HG02840 (cell line): Measurements from ENCODE around the gene TSPAN32.

ENCODE experiments used
- ATAC-seq: cut with Tn5 transposase; IDR thresholded peaks from one replicate; pipeline ENCODE4 v1.9.1; 2021; ENCODE audit warnings: mild to moderate bottlenecking, moderate library complexity, moderate number of reproducible peaks; ENCODE audit not compliant: unreplicated experiment, low FRiP score

TSPAN32 gene

GRCh38 chr11:2301631-2302305, at the start of gene TSPAN32, which contains the start of gene C11orf21:
TSS of gene TSPAN32 (plus strand) at chr11:2302013. CDS start at chr11:2302150, 137 bp downstream.
TSS of gene C11orf21 (minus strand) at chr11:2301918. CDS start at chr11:2301808, 110 bp downstream.
- ATAC-seq = no peak

DNA sequence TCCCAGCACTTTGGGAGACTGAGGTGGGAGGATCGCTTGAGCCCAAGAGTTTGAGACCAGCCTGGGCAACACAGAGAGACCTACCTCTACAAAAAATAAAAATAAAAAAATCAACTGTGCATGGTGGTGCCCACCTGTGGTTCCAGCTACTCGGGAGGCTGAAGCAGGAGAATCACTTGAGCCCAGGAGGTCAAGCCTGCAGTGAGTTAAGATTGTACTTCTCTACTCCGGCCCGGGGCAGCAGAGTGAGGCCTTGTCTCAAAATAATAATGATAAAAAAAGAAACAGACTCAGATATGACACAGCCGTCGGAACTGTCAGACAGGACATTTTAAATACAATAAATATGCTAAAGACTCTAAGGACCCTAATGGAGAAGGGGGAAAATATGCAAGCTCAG, 49.8 kb upstream of the TSPAN32 start:
- no peak for ATAC-seq

GRCh38 chr11:2256293-2256913, 45.4 kb upstream of the TSPAN32 start:
- ATAC-seq = no peak

- ATAC-seq = no peak
These were observed 44.7 kb upstream of the TSPAN32 start for GRCh38 chr11:2256951-2257700.

DNA sequence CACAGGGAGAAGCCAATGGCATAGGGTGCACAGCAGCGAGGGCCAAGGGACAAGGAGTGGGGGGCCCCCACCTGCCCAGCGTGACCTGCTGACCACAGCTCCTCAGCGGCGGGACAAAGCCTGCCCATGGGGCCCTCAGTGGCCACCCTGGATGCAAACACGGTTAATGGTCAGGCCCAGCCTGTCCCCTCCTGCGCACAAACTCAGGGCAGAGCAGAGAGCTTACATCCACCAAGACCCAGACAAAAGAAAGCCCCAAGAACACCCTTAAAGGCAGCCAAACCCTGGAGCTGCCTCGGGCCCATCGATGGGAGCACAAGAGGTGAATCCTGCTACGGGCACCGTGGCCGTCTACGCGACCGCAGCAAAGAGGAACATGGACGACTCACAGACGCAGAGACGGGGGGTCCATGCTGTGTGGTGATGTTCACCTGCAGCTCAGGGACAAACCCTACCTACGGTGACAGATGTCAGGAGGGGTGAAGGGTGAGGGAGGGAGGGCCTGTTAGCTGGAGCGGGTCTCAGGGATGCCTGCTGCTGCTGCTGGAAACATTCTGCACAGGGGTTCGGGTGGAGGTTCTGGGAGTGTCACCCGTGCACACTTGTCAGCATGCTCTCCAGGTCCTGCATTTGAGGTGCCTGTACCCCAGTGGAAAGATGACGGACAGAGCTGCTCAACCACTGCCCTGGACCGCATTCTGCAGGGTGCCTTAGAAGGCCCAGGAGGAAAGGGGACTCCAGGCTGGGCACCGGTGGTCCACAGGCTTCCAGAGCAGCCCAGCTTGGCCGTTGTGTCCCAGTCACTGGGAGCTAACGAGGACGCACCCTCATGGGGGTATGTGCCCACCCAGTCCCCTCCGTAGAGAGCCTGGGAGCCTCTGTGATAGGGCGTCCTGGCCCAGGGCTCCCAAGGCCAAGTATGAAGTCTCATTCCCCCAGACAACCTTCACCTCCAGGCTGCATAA, 43.0 kb upstream of the TSPAN32 start:
- ATAC-seq = no peak

- ATAC-seq = no peak
These were observed 42.4 kb upstream of the TSPAN32 start for GRCh38 chr11:2259466-2259830.

GRCh38 chr11:2259897-2260451, 41.8 kb upstream of the TSPAN32 start:
- ATAC-seq = no peak

DNA sequence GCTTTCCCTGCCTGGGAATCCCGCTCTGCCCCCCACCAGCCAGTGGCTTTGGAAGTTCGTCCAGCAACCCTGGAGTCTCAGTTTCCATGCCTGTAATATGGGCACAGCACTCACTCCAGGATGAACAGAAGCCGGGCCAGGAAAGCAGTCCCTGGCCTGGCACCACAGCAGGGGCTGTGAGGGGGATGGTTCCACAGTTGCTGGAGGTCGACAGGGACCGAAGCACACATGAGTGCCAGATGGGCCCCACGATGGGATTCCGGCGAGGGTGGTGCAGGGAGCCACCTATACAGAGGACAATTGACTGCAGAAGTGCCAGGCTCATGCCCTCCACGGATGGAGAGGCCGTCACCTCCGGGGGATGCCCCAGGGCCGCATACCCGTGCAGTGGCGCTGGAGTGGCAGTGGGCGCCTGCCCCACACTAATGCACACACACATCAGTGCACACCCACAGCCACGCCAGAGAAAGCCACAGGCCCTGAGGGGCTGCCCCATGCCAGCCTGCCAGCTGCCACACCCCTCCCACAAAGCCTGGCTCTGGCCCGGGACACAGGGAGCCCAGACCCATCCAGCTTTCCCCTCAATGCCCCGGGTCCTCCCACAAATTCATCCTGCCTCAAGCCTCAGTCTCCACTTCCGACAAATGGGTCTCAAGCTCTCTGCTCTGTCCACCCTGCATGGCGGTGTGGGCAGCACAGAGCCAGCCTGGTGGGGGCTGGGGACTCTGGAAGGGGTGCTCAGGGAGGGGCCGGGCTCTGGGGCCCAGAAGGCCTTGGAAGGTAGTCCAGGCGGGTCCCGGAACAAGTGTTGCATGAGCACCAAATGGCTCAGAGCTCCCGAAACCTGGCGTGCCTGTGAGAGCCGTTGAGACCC, 41.1 kb upstream of the TSPAN32 start:
- ATAC-seq = no peak

DNA sequence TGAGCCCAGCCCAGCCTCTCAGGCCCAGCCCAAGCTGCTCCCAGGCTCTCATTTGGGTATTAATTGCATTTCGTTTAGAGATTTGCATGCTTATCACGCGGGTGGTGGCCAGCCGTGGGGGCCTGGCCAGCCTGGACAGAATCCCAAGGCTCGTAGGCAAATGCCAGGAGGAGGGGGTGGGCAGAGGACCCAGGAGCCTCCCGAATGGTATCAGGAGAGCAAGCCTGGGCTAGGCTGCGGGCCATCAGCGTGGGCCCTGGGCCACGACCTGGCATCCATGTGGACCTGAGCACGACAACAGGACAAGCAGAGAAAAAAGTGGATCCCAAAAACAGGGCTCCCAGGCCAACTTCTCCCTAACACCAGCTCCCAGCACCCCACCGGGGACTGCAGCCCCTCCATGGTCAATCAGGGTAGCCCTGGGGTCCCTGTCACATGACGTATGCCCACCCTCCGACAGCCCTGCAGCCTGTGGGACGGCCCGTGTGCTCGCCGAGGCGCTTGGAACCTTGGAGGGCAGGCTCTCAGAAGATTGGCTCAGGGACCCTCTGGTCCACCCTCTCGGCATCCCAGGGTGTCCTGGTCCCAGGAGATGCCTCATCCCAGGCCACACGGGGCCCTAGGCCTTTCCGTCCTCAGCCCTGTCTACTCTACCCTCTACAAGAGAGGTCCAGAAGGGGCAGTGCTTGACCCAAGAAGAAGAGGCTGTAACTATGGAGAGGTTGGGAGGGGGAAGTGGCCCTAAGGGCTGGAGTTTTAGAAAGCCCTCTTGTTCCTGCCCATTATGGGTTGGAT, 40.2 kb upstream of the TSPAN32 start:
- no peak for ATAC-seq

GRCh38 chr11:2262301-2263070, 39.3 kb upstream of the TSPAN32 start:
- no peak for ATAC-seq

GRCh38 chr11:2263071-2263565, 38.7 kb upstream of the TSPAN32 start:
- no peak for ATAC-seq

DNA sequence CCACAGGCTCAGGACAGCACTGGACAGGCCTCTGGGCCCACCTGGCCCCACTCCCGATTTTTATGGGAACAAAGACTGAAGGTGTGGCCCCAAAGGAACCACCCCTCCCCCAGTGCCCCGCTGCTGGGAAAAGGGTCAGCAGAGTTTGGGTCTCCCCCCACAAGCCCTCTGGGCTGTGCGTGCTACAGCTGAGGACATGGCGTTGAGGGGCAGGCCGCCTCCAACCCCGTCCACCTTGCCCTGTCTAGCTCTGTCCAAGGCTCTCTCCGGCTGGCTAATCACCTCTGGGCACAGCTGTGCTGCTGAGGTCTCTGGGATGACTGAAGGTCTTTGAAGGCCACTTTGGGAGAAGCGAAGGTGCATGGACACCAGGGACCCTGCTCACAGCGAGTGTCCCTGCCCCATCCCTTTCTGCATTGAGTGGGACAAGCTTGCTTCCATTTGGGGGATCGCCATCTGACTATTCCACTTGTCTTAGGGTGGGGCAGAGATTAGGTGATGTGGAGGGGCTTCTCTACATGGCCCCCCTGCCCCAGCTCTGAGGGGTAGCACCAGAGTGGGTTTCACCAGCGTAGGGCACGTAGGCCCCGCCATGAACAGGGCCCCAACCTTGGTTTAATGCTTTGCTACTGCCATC, 38.0 kb upstream of the TSPAN32 start:
- no peak for ATAC-seq

GRCh38 chr11:2264366-2265053, 37.3 kb upstream of the TSPAN32 start:
- ATAC-seq = no peak

- ATAC-seq = no peak
These were observed 36.4 kb upstream of the TSPAN32 start for GRCh38 chr11:2265396-2265795.

- no peak for ATAC-seq
These were observed 35.8 kb upstream of the TSPAN32 start for GRCh38 chr11:2265854-2266585.
